HUES6 (cell line): ENCODE results near the gene SMPD4.
"Not testable (repeated sequence)": the region's sequence is repeated elsewhere in the genome, so short reads cannot be mapped to it uniquely, and the experiment has no call there.

Source experiments
- H3K27ac ChIP-seq: 2 replicates; pipeline ENCODE4 v1.7.0; 2013; ENCODE audit warnings: low read depth, mild to moderate bottlenecking, low read length, inconsistent platforms
- H3K27me3 ChIP-seq: 2 replicates; pipeline ENCODE4 v1.6.1; 2013; ENCODE audit warnings: low read length; ENCODE audit not compliant: control insufficient read depth, insufficient read depth
- H3K36me3 ChIP-seq: 2 replicates; pipeline ENCODE4 v1.6.1; 2013; ENCODE audit warnings: low read length; ENCODE audit not compliant: control insufficient read depth, insufficient read depth
- H3K4me1 ChIP-seq: 2 replicates; pipeline ENCODE4 v1.6.1; 2013; ENCODE audit warnings: low read length; ENCODE audit not compliant: control insufficient read depth, insufficient read depth
- H3K4me3 ChIP-seq: 2 replicates; pipeline ENCODE4 v1.5.1; 2013; ENCODE audit warnings: low read depth, low read length
- H3K9ac ChIP-seq: one replicate; pipeline ENCODE4 v1.6.1; 2013; ENCODE audit warnings: mild to moderate bottlenecking, low read length
- H3K9me3 ChIP-seq: 2 replicates; pipeline ENCODE4 v1.6.1; 2013; ENCODE audit warnings: low read depth, low read length; ENCODE audit not compliant: control insufficient read depth, insufficient read depth

The SMPD4 gene

GRCh38 chr2:130165293-130166016 lies 15.9 kb downstream of the SMPD4 start:
- H3K4me3 ChIP-seq = no peak overlapping the region
- H3K27me3 ChIP-seq = no peaks in the 10 kb centered on the region
- H3K9ac ChIP-seq = no peak overlapping the region
- no peaks in the 10 kb centered on the region for H3K9me3 ChIP-seq
- H3K36me3 ChIP-seq = peaks cover 75% of the 10 kb centered on the region
- H3K27ac ChIP-seq = no peak overlapping the region
- H3K4me1 ChIP-seq = no peaks in the 10 kb centered on the region

GRCh38 chr2:130162968-130163367 lies 18.4 kb downstream of the SMPD4 start:
- Histone ChIP-seq H3K4me1 (no peaks in the 10 kb centered on the region), H3K27me3 (no peaks in the 10 kb centered on the region), H3K27ac (no peak overlapping the region), H3K9me3 (no peaks in the 10 kb centered on the region), H3K4me3 (no peak overlapping the region), H3K36me3 (peaks cover 75% of the 10 kb centered on the region), H3K9ac (no peak overlapping the region)

DNA sequence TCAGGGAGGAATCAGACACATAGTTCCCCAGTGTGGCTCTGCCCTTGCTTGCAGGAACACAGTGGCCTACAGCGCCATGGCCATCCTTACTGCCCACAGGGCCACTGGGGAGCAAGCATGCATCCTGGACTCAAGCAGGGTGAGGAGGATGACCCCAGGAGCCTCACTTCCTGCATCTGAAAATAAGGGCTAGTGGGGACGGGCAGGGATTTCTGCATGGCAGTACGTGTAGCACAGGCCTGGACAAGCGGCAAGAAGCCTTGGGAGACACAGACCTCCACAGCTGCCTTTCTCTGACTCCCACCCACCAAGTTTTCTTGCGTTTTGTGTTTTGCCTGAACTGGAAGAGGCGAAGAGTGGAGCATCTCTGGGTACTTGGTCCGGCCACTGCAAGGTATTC lies 18.9 kb downstream of the SMPD4 start:
- not testable (repeated sequence) for H3K9me3 ChIP-seq, H3K4me3 ChIP-seq, H3K27me3 ChIP-seq, H3K4me1 ChIP-seq, H3K27ac ChIP-seq, H3K9ac ChIP-seq
- H3K36me3 ChIP-seq = peaks cover 72% of the 10 kb centered on the region

GRCh38 chr2:130160838-130161705 lies 20.3 kb downstream of the SMPD4 start:
- H3K9me3 ChIP-seq, H3K4me3 ChIP-seq, H3K9ac ChIP-seq, H3K27ac ChIP-seq, H3K27me3 ChIP-seq, H3K4me1 ChIP-seq: not testable (repeated sequence)
- peaks cover 66% of the 10 kb centered on the region for H3K36me3 ChIP-seq

- Histone ChIP-seq H3K36me3 (peaks cover 65% of the 10 kb centered on the region), H3K9me3 (no peaks in the 10 kb centered on the region), H3K4me1 (no peaks in the 10 kb centered on the region), H3K9ac (no peak overlapping the region), H3K27me3 (no peaks in the 10 kb centered on the region), H3K4me3 (no peak overlapping the region), H3K27ac (no peak overlapping the region)
Observed at GRCh38 chr2:130160131-130160530, 21.3 kb downstream of the SMPD4 start.

DNA sequence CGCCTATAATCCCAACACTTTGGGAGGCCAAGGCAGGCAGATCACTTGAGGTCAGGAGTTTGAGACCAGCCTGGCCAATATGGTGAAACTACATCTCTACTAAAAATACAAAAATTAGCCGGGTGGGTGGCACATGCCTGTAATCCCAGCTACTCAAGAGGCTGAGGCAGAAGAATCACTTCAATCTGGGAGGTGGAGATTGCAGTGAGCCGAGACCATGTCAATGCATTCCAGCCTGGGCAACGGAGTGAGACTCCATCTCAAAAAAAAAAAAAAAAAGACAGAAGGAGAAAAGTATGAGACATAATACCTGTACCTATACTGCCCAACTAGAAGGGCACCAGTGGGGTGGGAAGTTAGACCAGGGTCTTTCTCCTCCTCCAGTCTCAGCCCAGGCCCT lies 22.0 kb downstream of the SMPD4 start:
- not testable (repeated sequence) for H3K27me3 ChIP-seq, H3K4me1 ChIP-seq, H3K9ac ChIP-seq, H3K9me3 ChIP-seq, H3K27ac ChIP-seq, H3K4me3 ChIP-seq
- H3K36me3 ChIP-seq = peaks cover 66% of the 10 kb centered on the region

DNA sequence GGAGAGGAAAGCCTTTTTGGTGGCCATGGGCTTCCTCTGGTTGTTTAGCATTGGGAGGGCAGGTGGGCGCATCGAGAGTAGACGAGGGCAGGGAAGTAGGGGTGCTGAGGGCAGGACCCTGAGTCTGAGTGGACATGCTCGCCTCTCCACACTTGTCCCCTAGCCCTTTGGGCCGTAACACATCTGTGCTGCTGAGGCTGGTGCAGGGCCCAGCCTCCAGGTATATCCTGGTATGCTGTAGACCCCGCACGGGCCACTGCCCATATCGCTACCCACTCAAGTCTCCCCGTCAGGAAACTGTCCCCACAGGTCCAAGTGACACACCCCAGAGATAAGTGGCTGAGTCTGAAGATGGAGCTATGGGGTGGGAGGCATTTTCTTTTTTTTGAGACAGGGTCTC lies 22.8 kb downstream of the SMPD4 start:
- Histone ChIP-seq H3K9ac (no peak overlapping the region), H3K27me3 (no peaks in the 10 kb centered on the region), H3K27ac (no peak overlapping the region), H3K36me3 (peaks cover 64% of the 10 kb centered on the region), H3K4me1 (no peaks in the 10 kb centered on the region), H3K9me3 (no peaks in the 10 kb centered on the region), H3K4me3 (no peak overlapping the region)

DNA sequence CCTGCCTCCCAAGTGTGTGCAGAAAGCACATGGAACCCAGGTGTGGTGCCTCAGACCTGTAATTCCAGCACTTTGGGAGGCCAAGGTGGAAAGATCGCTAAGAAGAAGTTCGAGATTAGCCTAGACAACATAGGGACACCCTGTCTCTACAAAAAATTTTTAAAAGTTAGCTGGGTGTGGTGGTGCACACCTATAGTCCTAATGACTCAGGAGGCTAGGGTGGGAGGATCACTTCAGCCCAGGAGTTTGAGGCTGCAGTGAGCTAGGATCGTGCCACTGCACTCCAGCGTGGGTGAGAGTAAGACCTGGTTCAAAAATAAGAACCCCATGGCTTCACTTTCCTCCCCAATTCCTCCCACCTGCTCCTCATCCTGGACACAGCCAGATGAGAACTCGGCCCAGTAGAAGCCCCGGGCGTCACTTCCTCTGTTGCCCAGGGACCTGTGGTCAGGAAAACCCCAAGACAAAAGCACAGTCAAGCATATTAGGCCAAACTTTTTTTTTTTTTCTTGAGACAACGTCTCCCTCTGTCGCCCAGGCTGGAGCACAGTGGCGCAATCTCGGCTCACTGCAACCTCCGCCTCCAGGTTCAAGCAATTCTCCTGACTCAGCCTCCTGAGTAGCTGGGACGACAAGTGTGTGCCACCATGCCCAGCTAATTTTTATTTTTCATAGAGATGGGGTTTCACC lies 23.4 kb downstream of the SMPD4 start:
- H3K9me3 ChIP-seq, H3K9ac ChIP-seq, H3K4me1 ChIP-seq, H3K27ac ChIP-seq, H3K4me3 ChIP-seq, H3K27me3 ChIP-seq: not testable (repeated sequence)
- H3K36me3 ChIP-seq = peaks cover 64% of the 10 kb centered on the region

DNA sequence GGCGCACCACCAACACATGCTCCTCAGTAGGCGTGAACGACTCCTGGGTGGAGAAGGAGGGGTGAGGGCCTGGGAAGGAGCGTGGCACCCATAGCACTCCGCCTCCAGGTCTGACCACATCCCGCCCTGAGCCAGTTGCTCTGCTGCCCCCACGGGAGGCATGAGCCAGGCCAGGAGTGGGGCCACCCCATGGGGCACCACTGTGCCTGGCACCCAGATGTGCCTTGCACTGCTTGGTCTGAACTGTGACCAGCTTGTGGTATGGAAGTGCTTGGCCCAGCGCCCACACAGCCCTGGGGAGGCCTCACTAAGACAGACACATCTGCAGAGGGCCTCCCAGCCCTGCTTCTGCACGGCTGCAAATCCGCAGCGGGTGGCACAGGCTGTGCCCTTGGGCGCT lies 24.0 kb downstream of the SMPD4 start:
- H3K4me3 ChIP-seq, H3K27ac ChIP-seq: not testable (repeated sequence)

GRCh38 chr2:130156624-130157004 lies 24.8 kb downstream of the SMPD4 start:
- no peak overlapping the region for H3K9ac ChIP-seq
- H3K4me3 ChIP-seq = no peak overlapping the region
- H3K36me3 ChIP-seq = peaks cover 69% of the 10 kb centered on the region
- H3K27ac ChIP-seq = no peak overlapping the region
- H3K9me3 ChIP-seq = no peaks in the 10 kb centered on the region
- H3K4me1 ChIP-seq = no peaks in the 10 kb centered on the region
- no peaks in the 10 kb centered on the region for H3K27me3 ChIP-seq

More for the DNA sequence above, 24.0 kb downstream of the SMPD4 start:
- H3K27me3 ChIP-seq, H3K9ac ChIP-seq, H3K9me3 ChIP-seq, H3K4me1 ChIP-seq: not testable (repeated sequence)
- H3K36me3 ChIP-seq = peaks cover 64% of the 10 kb centered on the region
